ENCODE data around the gene ARHGAP24. TPM values are rescaled to one million over a fixed set of nuclear protein-coding genes. Genes with fewer than 3 reads are reported as not detected.
A peak's percentile ranks its signal among the peaks of the same experiment; 100 is the strongest.

The ARHGAP24 gene
- total and polyA plus RNA-seq, 4 donors, result 10.0 to 79.4 (median 21.6) TPM

DNA sequence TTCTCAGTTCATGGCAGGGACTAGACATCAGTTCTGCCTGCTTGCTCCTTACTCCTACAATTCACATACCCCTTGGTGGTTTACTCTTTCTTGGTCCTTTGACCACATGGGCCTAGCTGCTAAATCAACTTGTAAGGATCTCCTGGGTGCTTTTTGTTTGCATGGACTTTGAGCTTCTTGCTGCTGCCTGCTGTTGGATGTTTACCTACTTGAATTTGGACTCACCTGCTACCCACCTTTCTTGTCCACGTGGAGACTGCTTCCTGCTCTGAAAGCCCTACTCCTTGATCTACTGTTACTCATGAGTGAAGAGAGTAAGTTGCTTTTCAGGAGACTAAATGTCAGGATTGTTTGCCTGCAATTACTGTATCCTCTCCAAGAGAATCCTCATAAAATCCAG, 15.2 kb upstream of the ARHGAP24 start:
- no peak for TF ChIP-seq CTCF (IDR thresholded peaks at IDR 0.05; ENCODE audit: control extremely low read depth, extremely low read depth)
- WGBS, 2 donors, result 61 to 71% methylated on average over 1 of the region's 1 CpG
- no peak for ATAC-seq (ENCODE audit: insufficient read depth, low FRiP score)
- no peaks in the 10 kb centered on the region for H3K9me3 ChIP-seq (ENCODE audit: control insufficient read depth in 4 of 4, insufficient read depth in 3 of 4, low read length in 3 of 4)
- H3K9ac ChIP-seq (ENCODE audit: insufficient read depth in 1 of 2, low read length in 2 of 2), result no peak overlapping the region
- no peaks in the 10 kb centered on the region for H3K27me3 ChIP-seq (ENCODE audit: control insufficient read depth in 3 of 3, insufficient read depth in 3 of 3, low read length in 2 of 3)
- no peaks in the 10 kb centered on the region for H3K36me3 ChIP-seq (ENCODE audit: control insufficient read depth in 4 of 4, insufficient read depth in 4 of 4, low read length in 4 of 4)
- no peak for DNase-seq
- H3K27ac ChIP-seq (ENCODE audit: low read depth in 1 of 2, low read length in 1 of 2), result no peak overlapping the region
- H3K4me1 ChIP-seq (ENCODE audit: control insufficient read depth in 5 of 5, insufficient read depth in 5 of 5, low read length in 5 of 5), result peaks cover 0 to 19% (median 2%) of the 10 kb centered on the region in 5 donors
- no peak overlapping the region for H3K4me3 ChIP-seq

DNA sequence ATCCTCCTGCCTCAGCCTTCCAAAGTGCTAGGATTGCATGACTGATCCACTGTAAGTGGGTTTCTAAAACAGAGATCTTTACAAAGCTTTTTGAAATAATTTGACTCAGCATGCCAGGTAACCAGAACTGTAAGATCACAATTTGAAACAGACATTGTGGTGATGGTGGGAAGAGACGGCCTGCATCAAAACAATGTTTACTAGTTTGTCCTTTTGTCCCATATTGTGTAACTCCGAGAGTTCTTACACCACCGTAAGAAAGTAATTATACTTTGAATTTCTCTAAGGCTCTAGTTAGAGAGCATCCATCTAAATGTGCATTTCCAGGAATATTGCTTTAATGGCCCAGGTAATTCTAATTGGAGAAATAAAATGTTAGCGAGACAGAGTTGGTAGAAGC, 594 bp upstream of the ARHGAP24 start:
- WGBS, 2 donors, result 44 to 48% methylated on average over 4 of the region's 4 CpGs
- DNase-seq (peak in 1 of 3 donors; percentile 61), ATAC-seq (ENCODE audit: insufficient read depth, low FRiP score) (no peak)
- Histone ChIP-seq H3K9me3 (ENCODE audit: control insufficient read depth in 4 of 4, insufficient read depth in 3 of 4, low read length in 3 of 4) (no peaks in the 10 kb centered on the region), H3K27me3 (ENCODE audit: control insufficient read depth in 3 of 3, insufficient read depth in 3 of 3, low read length in 2 of 3) (no peaks in the 10 kb centered on the region), H3K9ac (ENCODE audit: insufficient read depth in 1 of 2, low read length in 2 of 2) (peak overlapping the region in 1 of 2 donors; percentile 86), H3K4me1 (ENCODE audit: control insufficient read depth in 5 of 5, insufficient read depth in 5 of 5, low read length in 5 of 5) (peaks cover 0 to 16% (median 2%) of the 10 kb centered on the region in 5 donors), H3K4me3 (no peak overlapping the region), H3K27ac (ENCODE audit: low read depth in 1 of 2, low read length in 1 of 2) (peak overlapping the region in 1 of 2 donors; percentile 76), H3K36me3 (ENCODE audit: control insufficient read depth in 4 of 4, insufficient read depth in 4 of 4, low read length in 4 of 4) (no peaks in the 10 kb centered on the region)
- no peak for TF ChIP-seq CTCF (IDR thresholded peaks at IDR 0.05; ENCODE audit: control extremely low read depth, extremely low read depth)

GRCh38 chr4:85475631-85476233, 782 bp downstream of the ARHGAP24 start:
- no peak for TF ChIP-seq CTCF (IDR thresholded peaks at IDR 0.05; ENCODE audit: control extremely low read depth, extremely low read depth)
- 5 to 8% methylated on average over 10 to 14 of the region's 21 CpGs for WGBS, 2 donors
- Histone ChIP-seq H3K9ac (ENCODE audit: insufficient read depth in 1 of 2, low read length in 2 of 2) (no peak overlapping the region), H3K4me1 (ENCODE audit: control insufficient read depth in 5 of 5, insufficient read depth in 5 of 5, low read length in 5 of 5) (peaks cover 0 to 16% (median 2%) of the 10 kb centered on the region in 5 donors), H3K4me3 (peak overlapping the region; percentile 53), H3K36me3 (ENCODE audit: control insufficient read depth in 4 of 4, insufficient read depth in 4 of 4, low read length in 4 of 4) (no peaks in the 10 kb centered on the region), H3K27me3 (ENCODE audit: control insufficient read depth in 3 of 3, insufficient read depth in 3 of 3, low read length in 2 of 3) (no peaks in the 10 kb centered on the region), H3K9me3 (ENCODE audit: control insufficient read depth in 4 of 4, insufficient read depth in 3 of 4, low read length in 3 of 4) (no peaks in the 10 kb centered on the region), H3K27ac (ENCODE audit: low read depth in 1 of 2, low read length in 1 of 2) (peak overlapping the region in 1 of 2 donors; percentile 93)
- ATAC-seq (ENCODE audit: insufficient read depth, low FRiP score) (no peak), DNase-seq (peak; percentile 65 to 86 (median 76))

DNA sequence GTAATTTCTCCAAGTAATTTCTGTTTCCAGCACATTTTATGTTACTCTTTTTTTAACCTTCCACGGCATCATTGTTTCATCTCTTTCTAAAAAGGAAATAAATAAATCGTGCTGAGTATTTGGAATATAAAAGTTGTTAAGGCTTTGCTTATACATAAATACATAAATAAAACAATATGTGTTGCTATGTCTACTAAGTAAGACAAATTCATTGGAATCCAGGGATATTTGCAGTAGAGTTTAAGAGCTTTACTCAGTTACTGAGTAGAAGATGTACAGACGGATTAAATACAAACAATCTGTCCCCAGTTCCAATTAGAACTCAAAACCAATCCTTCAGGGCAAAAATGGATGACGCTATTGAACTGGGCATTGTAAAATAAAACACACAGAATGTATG, 1.4 kb downstream of the ARHGAP24 start:
- H3K9me3 ChIP-seq (ENCODE audit: control insufficient read depth in 4 of 4, insufficient read depth in 3 of 4, low read length in 3 of 4), result no peaks in the 10 kb centered on the region
- TF ChIP-seq CTCF (IDR thresholded peaks at IDR 0.05; ENCODE audit: control extremely low read depth, extremely low read depth), result no peak
- no peaks in the 10 kb centered on the region for H3K36me3 ChIP-seq (ENCODE audit: control insufficient read depth in 4 of 4, insufficient read depth in 4 of 4, low read length in 4 of 4)
- peaks cover 0 to 16% (median 2%) of the 10 kb centered on the region in 5 donors for H3K4me1 ChIP-seq (ENCODE audit: control insufficient read depth in 5 of 5, insufficient read depth in 5 of 5, low read length in 5 of 5)
- 53 to 67% methylated on average over 4 of the region's 4 CpGs for WGBS, 2 donors
- DNase-seq (peak in 2 of 3 donors; percentile 13 to 41), ATAC-seq (ENCODE audit: insufficient read depth, low FRiP score) (no peak)
- no peaks in the 10 kb centered on the region for H3K27me3 ChIP-seq (ENCODE audit: control insufficient read depth in 3 of 3, insufficient read depth in 3 of 3, low read length in 2 of 3)
- no peak overlapping the region for H3K27ac ChIP-seq (ENCODE audit: low read depth in 1 of 2, low read length in 1 of 2)
- H3K9ac ChIP-seq (ENCODE audit: insufficient read depth in 1 of 2, low read length in 2 of 2), result no peak overlapping the region
- no peak overlapping the region for H3K4me3 ChIP-seq

Data from lung (tissue), 12 donors.